Glomerular visceral epithelial cell (primary cell): ENCODE measurements around the gene FBL.
"Not testable (repeated sequence)": the region's sequence is repeated elsewhere in the genome, so short reads cannot be mapped to it uniquely, and the experiment has no call there.

ENCODE experiments used
- DNase-seq: peaks from one replicate; pipeline ENCODE4 v3.0.0-alpha.2; 2016; ENCODE audit errors: extremely low spot score

FBL gene

DNA sequence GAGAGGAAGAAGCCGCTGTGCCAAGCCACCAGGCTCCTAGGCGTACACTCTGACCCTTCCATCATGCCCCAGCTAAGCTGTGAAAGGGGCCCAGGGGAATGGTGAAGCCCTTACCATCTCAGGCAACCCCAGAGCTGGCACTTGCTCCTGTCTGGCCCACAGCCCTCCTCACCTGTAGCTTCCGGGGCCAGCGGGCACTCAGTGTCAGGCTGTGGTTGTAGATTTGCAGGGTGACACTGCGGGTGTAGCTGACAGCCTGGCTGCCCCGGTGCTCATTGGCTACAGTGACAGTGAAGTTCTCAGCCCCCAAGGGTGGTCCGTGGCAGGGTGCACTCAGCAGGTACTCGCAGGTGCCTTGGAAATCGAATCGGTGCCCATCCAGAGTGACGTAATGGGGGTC, 30.3 kb upstream of the FBL start:
- not testable (repeated sequence) for DNase-seq

DNA sequence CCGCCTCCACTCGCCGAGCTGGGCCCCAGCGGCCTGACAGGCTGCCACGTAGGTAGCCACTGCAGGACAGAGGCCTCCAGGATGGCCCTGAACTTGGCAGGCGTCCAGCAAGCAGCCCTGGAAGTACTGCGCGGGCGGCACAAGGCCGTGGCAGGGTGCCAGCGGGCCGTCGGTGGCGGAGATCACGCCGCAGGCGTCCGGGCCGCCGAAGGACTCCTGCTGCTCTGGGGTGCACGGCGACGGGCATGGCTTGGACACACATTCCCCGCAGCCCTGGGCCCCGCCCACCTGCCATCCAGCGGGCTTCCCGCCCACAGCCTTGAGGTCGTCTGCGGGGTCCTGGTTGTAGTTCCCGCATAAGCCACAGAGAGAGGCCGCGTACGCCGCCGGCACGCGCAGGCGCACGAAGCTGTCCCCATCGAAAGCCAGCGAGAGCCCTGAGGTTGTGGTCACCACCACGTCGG, 29.3 kb upstream of the FBL start:
- DNase-seq = not testable (repeated sequence)

DNA sequence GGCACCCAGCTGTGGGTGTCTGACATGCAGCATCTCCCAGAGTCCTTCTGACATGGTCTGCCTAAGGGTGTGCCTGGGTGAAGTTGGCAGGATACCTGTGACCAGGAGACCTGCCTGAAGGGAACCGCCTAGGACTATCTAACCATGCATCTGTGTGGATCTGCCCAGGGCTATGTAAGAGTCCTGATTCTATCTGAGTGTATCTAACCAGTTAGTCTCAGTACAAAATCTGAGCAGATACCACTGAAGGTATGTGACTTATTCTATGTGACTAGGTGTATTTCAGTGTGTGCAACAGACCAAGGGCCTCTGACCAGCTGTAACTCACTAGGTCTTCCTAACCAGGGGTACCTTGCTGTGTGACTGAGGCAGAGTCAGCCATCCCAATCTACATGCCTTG, 28.2 kb upstream of the FBL start:
- no peak for DNase-seq

DNA sequence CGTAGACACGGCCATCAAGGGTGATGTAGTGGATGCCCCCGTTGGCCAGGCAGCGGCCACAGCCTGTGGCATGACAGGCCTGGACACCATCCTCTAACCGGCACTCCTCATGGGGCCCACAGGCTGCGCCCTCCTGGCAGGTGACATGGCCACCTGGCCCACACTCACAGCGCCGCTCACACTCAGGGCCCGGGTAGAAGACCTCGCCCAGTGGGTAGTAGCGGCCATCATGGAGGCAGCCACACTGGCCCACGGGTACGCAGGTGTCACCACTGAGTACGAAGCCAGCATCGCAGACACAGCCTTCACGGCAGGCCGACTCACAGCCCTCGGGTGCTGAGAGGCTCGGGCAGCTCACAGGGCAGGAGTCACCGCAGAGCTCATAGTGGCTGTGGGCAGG, 27.2 kb upstream of the FBL start:
- no peak for DNase-seq

DNA sequence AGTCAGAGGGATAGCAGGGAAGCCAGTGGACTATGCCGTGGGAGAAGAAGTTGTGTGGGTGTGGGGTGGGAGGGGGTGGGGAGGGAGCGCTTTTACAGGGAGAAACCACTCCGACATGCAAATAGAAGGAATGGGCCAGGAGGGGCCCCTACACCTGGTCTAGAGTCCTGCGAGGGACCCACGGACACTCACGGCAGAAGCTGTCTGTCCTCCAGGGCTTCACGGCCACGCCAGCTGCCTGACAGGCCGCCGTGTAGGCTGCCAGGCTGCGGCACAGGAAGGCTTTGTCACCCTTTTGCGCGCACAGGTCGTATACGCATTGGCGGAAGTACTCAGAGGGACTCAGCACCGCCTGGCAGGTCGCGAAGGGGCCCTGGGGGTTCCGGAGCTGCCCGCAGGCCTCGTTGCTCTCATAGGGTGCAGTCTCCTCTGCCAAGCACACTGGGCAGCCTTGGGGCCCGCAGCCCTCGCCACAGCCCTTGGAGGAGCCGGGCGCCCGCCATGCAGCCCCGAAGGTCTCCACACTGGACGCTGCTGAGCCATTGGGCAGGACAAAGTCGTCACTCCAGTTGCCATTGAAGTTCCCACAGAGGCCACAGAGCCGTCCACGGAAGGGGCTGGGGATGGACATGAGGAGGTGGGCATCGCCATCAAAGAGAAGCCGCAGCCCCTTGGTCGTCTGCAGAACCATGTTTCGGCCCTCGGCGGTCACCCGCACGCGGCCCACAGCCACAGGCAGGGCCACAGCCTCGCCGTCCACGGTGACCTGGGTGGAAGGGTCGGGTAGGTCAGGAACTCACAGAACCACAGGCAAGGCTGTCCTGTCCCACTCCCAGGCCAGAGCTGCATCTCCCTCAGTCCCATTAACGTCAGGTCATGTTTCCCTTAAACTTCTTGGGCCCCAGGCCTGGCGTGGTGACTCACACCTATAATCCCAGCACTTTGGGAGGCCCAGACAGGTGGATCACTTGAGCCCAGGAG, 26.0 kb upstream of the FBL start:
- DNase-seq = no peak

DNA sequence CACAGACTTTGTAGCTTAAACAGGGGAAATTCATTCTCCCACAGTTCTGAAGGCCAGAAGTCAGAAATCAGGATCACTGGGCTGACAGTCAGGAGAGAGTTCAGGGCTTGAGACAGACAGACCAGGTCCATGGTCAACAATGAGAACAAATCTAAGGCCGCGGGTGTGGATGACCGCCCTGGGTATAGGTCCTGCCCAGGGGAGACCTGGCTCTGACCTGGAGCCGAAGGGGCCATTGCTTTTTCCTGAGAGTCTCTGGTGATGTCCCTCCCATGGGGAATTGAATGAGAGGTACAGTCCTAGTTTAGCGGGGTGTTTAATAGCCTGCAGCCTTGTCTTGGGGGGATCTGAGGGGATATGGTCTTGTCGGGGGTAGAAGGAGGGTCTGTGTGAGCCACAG, 25.2 kb upstream of the FBL start:
- DNase-seq = no peak

DNA sequence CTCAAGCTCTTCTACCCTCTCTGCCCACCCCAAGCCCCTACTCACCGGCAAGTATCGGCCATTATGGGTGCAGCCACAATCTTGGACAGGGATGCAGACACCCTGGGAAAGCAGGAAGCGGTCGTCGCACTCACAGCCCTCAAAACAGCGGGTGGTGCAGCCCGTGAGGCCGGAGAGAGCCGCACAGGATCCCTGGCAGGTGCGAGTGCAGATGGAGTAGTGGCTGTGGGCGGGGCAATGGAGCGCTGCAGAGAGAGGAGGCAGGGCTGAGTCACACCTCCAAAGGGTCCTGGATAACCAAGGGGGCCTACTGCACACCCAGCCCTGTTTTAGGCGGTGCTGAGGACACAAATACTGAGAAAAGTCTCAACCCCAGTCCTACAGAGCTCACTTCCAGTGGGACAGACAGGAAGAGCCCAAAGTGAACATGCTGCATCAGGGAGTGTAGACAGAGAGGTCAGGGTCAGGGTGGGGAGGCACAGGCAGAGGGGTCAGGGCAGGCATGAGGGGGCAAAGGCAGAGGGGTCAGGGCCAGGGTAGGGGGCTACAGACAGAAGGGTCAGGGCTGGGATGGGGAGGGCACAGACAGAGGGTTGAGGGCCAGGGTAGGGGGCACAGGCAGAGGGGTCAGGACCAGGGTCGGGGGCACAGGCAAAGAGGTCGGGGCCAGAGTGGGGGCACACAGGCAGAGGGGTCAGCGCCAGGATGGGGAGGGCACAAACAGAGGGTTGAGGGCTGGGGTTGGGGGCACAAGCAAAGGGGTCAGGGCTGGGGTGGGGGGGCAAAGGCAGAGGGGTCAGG, 24.2 kb upstream of the FBL start:
- DNase-seq = no peak

DNA sequence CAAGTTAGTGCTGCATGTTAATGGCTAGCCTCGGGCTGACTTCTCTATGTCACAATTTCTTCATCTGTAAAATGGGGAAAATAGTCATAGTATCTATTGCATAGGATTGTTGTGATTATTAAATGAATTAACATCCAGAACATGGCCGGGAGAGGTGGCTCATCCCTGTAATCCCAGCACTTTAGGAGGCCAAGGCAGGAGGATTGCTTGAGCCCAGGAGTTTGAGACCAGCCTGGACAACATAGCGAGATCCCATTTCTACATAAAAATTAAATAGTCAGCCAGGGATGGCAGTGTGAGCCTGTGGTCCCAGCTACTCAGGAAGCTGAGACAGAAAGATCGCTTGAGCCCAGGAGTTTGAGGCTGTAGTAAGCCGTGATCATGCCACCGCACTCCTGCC, 21.8 kb upstream of the FBL start:
- DNase-seq = no peak

DNA sequence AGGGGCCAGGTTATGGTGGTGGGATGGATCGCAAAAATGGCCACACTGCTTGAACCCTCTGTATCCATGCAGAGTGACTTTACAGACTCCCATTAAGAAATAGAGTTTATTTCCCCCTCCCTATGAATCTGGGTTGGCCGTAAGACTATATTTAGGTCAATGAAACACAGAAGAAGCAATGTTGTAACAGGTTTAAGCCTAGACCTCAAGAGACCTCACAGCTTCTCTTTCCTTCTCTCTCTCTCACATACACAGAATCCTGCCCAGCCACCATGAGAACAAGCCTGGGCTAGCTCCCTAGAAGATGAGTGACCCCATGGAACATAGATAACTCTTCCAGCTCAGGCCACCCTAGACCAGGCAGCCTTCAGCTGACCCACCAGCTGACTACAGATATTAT, 21.0 kb upstream of the FBL start:
- no peak for DNase-seq

DNA sequence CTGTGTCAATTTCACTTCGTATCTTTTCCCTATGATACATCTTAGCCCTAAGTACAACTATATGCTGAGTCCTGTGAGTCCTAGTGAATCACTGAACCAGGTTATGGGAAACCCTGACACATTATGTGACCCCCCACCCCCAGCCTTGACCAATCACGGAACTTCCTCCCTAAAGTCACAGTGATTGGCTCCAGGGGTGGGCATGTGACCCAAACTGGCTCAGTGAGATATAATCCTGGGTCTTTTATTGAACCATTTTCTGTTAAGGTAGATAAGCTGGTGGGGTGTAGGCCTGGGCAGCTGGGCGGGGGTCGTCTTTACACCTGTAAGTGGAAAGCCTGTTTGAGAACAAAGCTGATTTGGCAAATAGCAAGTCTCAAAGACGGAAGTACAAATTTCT, 19.8 kb upstream of the FBL start:
- no peak for DNase-seq

DNA sequence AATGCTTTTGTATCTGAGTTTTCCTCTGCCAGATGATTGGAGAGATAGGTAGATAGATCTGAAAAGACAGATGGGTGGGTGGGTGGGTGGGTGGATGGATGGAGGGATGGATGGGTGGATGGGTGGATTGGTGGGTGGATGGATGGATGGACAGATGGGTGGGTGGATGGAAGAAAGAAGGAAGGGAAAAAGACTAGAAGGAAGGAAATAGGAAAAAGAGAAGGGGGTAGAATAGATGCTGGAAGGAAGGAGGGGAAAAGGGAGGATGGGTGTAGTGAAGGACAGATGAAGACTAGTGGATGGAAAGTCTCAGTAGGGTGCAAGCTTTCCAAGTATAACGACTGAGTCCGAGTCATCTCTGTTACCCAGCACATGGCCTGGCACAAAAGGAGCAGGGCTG, 19.0 kb upstream of the FBL start:
- DNase-seq = no peak

DNA sequence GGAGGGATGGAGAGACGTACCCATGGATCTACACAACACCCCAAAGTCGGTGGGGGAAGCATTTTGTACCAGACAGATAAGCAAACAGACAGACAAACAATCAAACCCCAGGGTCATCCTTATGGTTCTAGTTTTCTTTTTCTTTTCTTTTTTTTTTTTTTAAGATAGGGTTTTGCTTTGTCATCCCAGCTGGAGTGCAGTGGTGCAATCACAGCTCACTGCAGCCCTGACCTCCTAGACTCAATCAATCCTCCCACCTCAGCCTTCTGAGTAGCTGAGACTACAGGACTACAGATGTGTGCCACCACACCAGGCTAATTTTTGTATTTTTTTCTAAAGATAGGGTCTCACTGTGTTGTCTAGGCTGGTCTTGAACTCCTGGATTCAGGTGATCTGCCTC, 17.9 kb upstream of the FBL start:
- DNase-seq = no peak

DNA sequence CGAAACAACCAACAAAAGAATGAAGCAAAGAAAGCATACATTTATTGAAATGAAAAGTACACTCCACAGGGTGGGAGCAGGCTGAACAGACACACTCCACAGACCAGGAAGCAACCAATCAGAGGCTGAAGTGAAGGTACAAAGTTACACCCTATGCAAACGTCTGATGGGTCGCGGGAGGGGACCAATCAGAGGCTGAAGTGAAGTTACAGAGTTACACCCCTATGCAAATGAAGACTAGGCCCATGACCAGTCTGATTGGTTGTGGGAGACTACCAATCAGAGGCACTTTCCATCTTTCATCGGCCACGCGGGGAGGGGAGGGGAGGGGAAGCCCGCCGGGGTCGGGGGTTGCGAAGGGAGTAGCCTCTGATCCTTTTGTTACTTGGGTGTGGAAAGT, 12.4 kb upstream of the FBL start:
- DNase-seq = peak; percentile 38

DNA sequence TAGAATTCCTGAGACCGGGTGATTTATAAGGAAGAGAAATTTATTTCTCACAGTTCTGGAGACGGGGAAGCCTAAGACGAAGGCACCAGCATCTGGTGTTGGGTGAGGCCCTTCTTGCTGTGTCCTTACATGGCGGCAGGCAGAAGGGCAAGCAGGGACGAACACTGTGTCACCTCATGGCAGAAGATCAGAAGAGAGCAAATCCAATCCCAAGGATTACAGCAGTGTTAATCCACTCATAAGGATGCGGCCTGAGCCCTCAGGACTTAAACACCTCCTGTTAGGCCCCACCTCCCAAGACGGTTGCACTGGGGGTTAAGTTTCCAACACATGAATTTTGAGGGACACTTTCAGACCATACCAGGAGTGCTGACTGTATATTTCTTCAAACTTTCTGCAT, 6.7 kb upstream of the FBL start:
- no peak for DNase-seq

DNA sequence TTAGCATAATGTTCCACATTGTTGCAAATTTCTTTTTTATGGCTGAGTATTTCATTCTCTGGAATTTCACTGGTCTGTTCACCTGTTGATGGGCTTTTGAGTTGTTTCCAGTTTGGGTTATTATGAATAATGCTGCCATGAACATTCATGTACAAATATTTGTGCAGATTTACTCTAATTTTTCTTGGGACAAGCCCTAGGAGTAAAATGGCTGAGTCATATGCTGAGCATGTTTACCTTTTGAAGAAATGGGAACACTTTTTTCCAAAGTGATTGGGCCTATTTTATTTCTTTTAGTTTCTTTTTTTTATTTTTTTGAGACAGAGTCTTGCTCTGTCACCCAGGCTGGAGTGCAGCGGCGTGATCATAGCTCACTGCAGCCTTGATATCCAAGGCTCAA, 4.7 kb upstream of the FBL start:
- DNase-seq = no peak

DNA sequence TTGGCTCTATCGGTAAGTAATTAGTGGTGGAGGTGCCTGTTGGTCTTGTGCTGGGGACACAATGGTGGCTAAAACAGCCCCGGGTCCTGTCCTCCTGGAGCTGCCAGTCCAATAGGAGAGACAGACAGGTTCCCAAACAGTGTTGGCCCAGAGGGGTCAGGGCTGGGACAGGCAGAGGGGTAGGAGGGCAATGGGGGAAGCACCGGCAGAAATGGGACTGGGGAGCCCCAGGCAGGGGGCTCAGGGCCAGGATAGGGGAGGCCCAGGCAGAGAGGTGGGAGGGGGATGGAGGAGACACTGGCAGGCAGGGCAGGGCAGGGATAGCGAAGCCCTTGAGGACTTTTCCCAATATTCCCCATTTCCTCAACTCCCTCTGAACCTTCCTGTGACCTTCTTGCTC, 2.2 kb upstream of the FBL start:
- DNase-seq = no peak

DNA sequence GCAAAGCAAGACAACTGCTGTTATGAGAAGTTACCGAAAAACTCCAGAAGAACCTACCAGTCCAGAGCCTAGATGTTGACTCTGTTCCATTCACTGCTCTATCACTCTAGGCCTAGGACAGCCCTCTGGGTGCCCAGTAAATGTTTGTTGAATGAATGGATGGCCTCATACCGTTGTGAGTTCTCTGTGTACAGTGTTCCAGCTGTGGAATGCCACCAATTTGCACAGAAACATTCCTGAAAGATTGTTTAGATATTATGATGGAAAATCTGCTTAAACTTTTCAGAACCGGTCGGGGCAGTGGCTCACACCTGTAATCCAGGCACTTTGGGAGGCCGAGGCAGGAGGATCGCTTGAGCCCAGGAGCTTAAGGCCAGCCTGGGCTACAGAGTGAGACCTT, 1.3 kb upstream of the FBL start:
- no peak for DNase-seq

DNA sequence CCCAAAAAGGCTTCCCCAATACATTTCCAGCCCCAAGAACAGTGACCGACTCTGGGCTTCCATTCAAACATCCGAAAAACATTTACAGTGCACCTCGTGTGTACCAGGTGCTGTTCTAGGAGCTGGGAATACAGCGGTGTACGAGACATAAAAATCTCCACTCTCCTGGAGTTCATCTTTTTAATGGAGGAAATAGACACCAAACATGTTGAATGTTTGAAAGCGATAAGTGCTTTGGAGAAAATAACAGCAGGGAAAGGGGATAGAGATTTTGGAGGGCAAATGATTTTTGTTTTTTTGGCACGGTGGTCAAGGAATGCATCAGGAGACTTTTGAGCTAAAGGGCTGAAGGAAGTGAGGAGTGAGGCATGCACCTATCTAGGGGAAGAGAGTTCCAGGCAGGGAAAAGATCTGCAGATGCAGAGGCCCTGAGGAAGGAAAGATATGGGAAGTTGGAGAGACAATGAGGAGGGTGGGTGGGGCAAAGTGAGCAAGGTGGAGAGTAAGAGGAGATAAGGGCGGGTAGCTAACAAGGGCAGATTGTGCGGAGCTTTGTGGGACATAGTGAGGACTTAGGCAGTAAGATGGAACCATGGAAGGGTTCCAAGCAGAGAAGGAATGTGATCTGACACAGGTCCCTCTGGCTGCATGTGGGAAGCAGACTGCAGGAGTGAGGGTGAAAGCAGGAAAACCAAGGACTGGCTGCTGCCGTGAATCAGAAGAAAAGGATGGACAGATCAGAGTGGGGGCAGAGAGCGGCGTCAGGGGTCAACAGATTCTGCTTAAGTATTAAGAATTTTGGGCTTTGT, 703 bp upstream of the FBL start:
- no peak for DNase-seq

DNA sequence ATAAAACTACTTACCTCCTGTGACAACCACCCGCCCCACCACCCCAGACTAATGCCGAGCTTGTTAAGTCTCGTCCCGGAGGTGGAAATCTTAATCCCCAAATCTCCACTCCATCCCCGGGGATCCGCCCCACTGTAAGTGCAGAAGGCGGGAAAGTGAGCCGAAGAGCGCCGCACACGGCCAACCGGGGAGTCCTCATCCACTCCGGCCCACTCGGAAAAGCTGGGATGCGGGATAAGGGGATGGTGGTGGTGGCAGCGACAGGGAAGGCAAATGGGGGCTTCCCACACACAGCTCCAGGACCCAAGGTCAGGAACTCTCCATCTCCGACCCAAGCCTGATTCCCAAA, 621 bp downstream of the FBL start:
- DNase-seq = peak; percentile 22

DNA sequence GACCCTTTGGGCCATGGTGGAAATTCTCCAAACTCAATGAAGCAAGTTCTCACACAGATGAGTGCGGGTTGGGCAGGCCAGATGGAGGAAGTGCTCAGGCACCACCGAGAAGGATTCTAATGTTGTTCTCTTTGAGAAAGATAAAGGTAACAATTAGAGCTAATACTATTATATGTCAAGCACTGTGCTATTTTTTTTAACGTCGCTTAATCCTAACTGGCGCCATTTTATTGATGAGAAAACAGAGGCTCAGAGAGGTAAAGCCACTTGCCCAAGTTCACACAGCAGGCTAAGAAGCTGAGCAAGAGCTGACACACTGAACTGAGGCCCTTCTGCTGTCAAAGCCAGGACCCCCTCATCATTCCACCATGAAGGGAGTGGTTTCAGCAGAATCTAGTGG, 1.0 kb downstream of the FBL start:
- DNase-seq = no peak

DNA sequence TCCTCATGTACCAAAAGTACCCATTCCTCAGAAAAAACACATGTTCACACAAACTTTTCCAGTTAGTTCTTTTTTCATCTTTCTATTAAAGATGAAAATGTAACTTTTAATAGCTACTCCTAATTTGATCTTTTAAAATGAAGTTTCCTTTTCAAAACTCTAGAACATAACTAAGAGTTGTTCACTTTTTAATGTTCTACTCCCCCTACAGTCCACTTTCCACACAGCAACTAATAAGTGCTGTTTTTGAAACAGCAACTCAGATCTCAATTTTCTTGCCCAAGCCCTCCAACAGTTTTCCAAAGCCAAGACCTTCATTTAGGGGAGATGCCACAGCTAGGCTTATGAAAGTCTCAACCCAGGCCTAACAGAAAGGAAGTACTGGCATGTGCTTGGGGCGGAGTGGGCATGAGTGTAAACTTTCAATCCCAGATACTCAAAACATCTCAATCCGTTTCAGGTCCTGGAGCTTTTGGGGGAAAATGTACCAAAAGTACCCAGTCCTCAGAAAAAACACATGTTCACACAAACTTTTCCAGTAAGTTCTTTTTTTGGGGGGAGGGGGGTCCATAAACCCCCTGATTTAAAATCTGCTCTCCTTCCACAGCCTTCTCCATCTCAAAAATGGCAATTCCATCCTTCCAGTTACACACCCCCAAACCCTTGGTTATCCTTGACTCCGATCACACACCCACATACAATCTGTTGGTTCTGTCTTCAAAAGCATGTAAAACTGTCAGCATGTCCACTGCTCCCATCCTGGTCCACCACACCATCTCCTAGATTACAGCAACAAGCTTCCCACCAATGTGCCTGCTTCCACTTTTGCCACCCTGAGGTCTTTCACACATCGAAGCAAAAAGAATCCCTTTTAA, 2.0 kb downstream of the FBL start:
- DNase-seq = peak; percentile 56
